Smooth muscle cell of the pulmonary artery (primary cell): ENCODE measurements around the gene ORAI3. TPM values are rescaled to one million over a fixed set of nuclear protein-coding genes. Genes with fewer than 3 reads are reported as not detected.

Source experiments
- total RNA-seq: library from RNA; depleted of rRNA; stranded (reverse); fragments of >200 nt; gene quantifications from 2 replicates; pipeline ENCODE4 v1.2.3, GENCODE V29; 2014

The ORAI3 gene
- total RNA-seq: 46.9 and 58.4 TPM in 2 replicates

DNA sequence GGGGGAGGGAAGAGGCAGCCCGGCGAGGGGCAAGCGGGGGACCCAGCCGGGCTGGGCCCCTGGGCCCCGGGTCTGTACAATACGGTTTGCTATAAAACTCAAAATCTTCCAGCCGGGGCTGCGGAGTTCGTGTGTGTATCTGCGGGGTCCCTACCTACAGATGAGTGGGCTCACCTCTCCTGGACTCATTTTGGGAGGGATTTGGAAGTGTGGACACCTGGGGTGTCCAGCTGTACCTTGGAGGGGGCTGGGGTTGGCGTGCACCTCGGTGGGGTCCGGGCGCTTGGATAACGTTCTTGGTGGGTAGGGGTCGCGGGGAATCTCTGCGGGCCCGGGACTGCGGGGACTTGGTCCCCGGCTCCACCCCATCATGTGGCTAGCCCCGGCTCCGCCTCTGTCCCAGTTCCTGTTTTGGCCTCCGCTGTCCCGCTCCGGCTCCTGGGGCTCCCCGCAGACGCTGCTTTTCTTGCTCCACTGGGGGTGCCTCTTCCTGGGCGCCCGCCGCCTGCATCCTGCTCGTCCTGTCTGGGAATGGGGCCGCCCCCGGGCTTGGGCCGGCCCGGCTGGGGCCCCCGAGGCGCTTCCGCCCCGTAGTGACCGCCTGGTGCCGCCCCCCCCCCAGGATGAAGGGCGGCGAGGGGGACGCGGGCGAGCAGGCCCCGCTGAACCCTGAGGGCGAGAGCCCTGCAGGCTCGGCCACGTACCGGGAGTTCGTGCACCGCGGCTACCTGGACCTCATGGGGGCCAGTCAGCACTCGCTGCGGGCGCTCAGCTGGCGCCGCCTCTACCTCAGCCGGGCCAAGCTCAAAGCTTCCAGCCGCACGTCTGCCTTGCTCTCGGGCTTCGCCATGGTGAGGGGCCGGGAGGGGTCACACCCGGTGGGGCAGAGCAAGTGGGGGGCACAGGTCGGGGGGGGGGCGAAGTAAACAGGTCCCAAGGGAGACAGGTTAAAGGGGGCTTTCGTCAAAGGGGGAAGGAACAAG lies at the start of gene ORAI3:
ORAI3 (plus strand) TSS at position 402 of the 983 bp plus-strand sequence; CDS start at position 624, 222 bp downstream.

DNA sequence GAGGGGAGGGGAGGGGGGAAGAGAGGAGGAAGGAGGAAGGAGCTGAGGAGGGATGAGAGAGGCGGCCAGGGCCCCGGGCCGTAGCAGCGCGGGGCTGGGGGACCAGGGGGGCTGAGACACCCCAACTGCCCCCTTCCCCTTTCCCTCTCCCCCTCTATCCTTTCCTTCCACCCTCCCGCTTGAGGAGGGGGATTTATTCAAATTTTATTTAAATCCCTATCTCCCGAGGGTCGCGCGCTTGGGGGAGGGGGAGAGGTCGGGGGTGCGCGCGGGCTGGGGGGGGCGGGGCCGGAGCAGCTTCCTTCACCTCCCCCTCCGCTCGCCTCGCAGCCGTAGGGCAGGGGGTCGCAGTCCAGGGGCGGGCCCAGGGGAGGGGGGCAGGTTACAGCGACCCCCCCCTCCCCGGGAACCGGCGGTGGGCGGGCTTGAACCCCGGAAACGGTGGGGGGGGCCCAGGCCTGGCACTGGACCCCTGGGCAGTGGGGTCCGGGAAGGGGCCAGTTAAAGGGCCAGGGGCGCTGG lies 25.3 kb upstream of the ORAI3 start, which contains the start of gene FBXL19:
FBXL19 (plus strand) TSS at position 19 of the 522 bp plus-strand sequence. CDS start 2,183 bp downstream, outside the sequence.

DNA sequence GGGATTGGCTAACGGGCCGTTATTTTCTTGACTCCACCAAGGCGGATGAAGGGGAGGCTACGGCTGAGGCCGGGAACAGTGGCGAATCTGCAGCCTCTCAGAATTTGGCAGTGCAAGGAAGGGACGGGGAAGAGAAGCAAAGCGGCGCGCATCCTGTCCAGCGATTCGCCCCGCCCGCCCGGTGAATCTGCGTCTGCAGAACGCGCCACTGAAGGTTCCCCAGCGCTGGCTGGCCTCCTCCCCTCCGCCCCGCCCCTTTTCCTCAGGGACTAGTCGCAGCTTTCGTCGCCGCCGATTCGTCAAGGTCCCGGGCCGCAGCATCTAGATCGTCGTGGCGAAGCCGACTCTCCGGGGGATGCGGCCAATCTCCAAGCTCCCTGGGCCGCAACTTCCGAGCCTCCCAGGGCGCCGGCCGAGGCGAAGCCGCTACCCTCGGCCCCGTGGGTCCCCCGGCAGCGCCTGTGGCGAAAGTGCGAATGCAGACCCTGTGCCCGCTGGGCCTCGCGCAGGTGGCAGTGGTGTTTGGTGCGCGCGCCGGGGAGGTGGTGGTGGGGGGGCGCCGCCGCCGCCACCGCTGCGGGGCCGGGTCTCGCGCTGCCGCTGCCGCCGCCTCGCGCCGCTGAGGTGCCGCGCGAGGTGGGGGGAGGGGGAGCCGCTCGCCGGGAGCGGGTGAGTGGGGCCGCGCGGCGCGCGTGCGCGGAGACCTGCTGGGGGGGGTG lies 8.7 kb downstream of the ORAI3 start, which contains the start of gene SETD1A:
SETD1A (plus strand) TSS at position 299 of the 719 bp plus-strand sequence. CDS start 978 bp downstream, outside the sequence.

DNA sequence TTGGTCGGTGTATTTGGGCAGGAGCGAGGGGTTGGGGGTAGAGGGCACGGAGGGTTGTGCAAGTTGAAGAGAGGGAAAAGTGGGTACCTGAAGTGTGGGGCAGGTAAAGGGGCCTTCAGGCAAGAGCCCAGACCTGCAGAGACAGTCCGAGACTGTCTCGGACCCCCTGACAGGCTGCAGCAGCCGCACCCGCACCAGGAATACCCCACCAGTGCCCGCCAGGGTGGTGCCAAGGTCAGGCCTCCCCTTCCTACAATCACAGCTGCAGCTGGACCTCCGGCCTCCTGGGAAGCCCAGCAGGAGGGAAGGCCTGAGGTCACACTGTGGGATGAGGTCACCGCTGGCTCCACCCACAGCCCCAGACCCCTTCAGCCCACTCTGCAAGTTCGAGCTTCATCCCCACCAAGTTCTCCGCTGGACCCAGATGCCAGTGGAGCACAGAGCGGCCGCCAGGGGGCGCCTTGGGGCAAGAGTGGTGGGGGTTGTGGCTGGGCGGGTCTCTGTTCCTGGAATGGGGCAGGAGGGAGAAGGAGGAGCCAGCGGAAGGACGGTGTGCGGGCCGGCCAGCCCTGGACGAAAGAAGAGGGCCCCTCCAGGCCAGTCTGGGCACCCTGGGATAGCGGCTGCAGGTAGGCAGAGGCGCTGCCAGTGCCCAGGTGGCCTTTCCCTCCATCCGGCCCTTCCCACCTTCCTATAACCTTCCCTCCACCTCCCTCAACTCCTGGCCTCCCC lies 36.0 kb downstream of the ORAI3 start, which contains the start of gene HSD3B7:
HSD3B7 (plus strand) TSS at position 539 of the 732 bp plus-strand sequence. CDS start 452 bp downstream, outside the sequence.

Other genes starting within 250 kb of the ORAI3 start
- gene SRCAP, start 249.9 kb upstream of the ORAI3 start, total RNA-seq: 53.4 and 62.1 TPM in 2 replicates
- gene PHKG2, start 200.6 kb upstream of the ORAI3 start, total RNA-seq: 16.4 and 17.3 TPM in 2 replicates
- 0.91 and 1.3 TPM in 2 replicates for gene CFAP119, start 187.0 kb upstream of the ORAI3 start, total RNA-seq
- 66.7 and 74.9 TPM in 2 replicates for gene RNF40, start 186.7 kb upstream of the ORAI3 start, total RNA-seq
- gene ZNF629, start 161.9 kb upstream of the ORAI3 start, total RNA-seq: 9.8 and 11.0 TPM in 2 replicates
- 27.1 and 29.3 TPM in 2 replicates for gene BCL7C, start 55.0 kb upstream of the ORAI3 start, total RNA-seq
- gene CTF1, start 52.5 kb upstream of the ORAI3 start, total RNA-seq: 4.0 and 5.1 TPM in 2 replicates
- 14.7 and 18.5 TPM in 2 replicates for gene FBXL19, start 25.5 kb upstream of the ORAI3 start, total RNA-seq
- gene SETD1A, start 8.7 kb downstream of the ORAI3 start, total RNA-seq: 2.8 and 4.4 TPM in 2 replicates
- 28.9 and 50.4 TPM in 2 replicates for gene HSD3B7, start 36.1 kb downstream of the ORAI3 start, total RNA-seq
- gene STX1B, start 61.6 kb downstream of the ORAI3 start, total RNA-seq: 0.85 and 2.6 TPM in 2 replicates
- 25.5 and 36.9 TPM in 2 replicates for gene STX4, start 84.5 kb downstream of the ORAI3 start, total RNA-seq
- 7.0 and 9.8 TPM in 2 replicates for gene ZNF668, start 125.2 kb downstream of the ORAI3 start, total RNA-seq
- gene ZNF646, start 125.4 kb downstream of the ORAI3 start, total RNA-seq: 17.5 TPM in 2 replicates
- 4.8 and 6.0 TPM in 2 replicates for gene PRSS53, start 139.9 kb downstream of the ORAI3 start, total RNA-seq
- gene VKORC1, start 145.7 kb downstream of the ORAI3 start, total RNA-seq: 248 and 295 TPM in 2 replicates
- gene BCKDK, start 159.3 kb downstream of the ORAI3 start, total RNA-seq: 34.1 and 46.7 TPM in 2 replicates
- 41.5 and 41.6 TPM in 2 replicates for gene KAT8, start 168.6 kb downstream of the ORAI3 start, total RNA-seq
- not detected in 2 replicates for gene PRSS8, start 186.7 kb downstream of the ORAI3 start, total RNA-seq
- gene PRSS36, start 201.0 kb downstream of the ORAI3 start, total RNA-seq: 0.59 and 0.73 TPM in 2 replicates
- gene FUS, start 231.1 kb downstream of the ORAI3 start, total RNA-seq: 38.8 and 39.8 TPM in 2 replicates